Tibial artery (tissue), 4 donors: ENCODE results near the gene ZNF587B.
"Not testable (repeated sequence)": the region's sequence is repeated elsewhere in the genome, so short reads cannot be mapped to it uniquely, and the experiment has no call there.

Experiments
- DNase-seq, 2 donors: peaks; one replicate each; pipeline ENCODE4 v3.0.0-alpha.2; 2019
- H3K27ac ChIP-seq, 2 donors: fragments of 200-600 bp; sonication (generic) in 1 of 2; 1 replicate in 1 of 2; 2 replicates in 1 of 2; pipeline ENCODE4 v1.5.1; 2018 to 2019; ENCODE audit warnings: mild to moderate bottlenecking in 1 of 2
- H3K27me3 ChIP-seq, 2 donors: fragments of 200-600 bp; sonication (generic) in 1 of 2; one replicate each; pipeline versions ENCODE4 v1.5.1 to v1.6.0; 2016 to 2019
- H3K36me3 ChIP-seq, 3 donors: fragments of 200-600 bp; sonication (generic) in 2 of 3; one replicate each; pipeline ENCODE4 v1.5.1; 2016 to 2019; ENCODE audit warnings: mild to moderate bottlenecking in 2 of 3
- H3K4me1 ChIP-seq, 4 donors: fragments of 200-600 bp; sonication (generic) in 2 of 4; 1 replicate in 3 of 4; 2 replicates in 1 of 4; pipeline ENCODE4 v1.5.1; 2016 to 2019
- H3K4me3 ChIP-seq, 2 donors: fragments of 200-600 bp; sonication (generic) in 1 of 2; 1 replicate in 1 of 2; 2 replicates in 1 of 2; pipeline ENCODE4 v1.5.1; 2018 to 2019; ENCODE audit warnings: mild to moderate bottlenecking in 2 of 2
- H3K9me3 ChIP-seq, 3 donors: fragments of 200-600 bp; sonication (generic) in 1 of 3; one replicate each; pipeline ENCODE4 v1.5.1; 2016 to 2019
- CTCF ChIP-seq, 2 experiments: fragments of 200-600 bp in 1 of 2; fragments of 450-650 bp in 1 of 2; IDR thresholded peaks; one replicate each; pipeline ENCODE4 v1.5.1; 2017 to 2019; ENCODE audit warnings: antibody characterized with exemption in 2 of 2, mild to moderate bottlenecking in 1 of 2, moderate library complexity in 1 of 2
- intact Hi-C: fragments of 100-400 bp; cut with DNase I; formaldehyde crosslinking; loops from one replicate; pipeline ENCODE4 v1.15.0; 2023; ENCODE audit warnings: low total_unique reads

The ZNF587B gene

GRCh38 chr19:57830071-57830602 is at the start of gene ZNF587B:
TSS of gene ZNF587B (plus strand) at chr19:57830299. CDS start at chr19:57830529, 230 bp downstream.
- peak; percentile 53 to 78 for DNase-seq
- Histone ChIP-seq H3K27ac (peak within 1 kb of the TSS in 1 of 2 donors; percentile 60), H3K4me3 (peak within 1 kb of the TSS; percentile 47 to 55)

DNA sequence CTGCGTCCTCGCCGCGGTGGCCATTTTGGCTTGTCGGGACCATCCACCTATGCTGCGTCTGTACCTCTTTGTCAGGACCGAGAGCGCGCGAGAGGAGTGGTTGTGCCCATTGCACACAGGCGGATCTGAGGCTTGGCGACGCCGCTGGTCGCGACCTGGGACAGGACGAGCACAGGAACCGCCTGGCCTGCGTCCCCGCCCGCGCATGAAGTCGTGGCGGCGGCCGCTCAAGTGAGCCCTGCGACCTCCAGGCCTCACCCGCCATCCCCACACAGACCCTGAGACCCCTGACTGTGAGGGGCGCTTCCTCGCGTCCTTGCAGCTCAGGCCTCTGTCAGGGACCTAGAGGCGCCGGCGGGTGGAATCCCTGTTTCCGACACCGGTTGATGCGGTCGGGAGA is 43.8 kb upstream of the ZNF587B start:
- no peak for TF ChIP-seq CTCF (IDR thresholded peaks at IDR 0.05)
- H3K27me3 ChIP-seq, result no peaks in the 10 kb centered on the region
- no peaks in the 10 kb centered on the region for H3K4me1 ChIP-seq
- H3K4me3 ChIP-seq, result no peak overlapping the region
- DNase-seq, result no peak
- peaks cover 86 to 90% (median 87%) of the 10 kb centered on the region in 3 donors for H3K36me3 ChIP-seq
- peaks cover 5 to 96% (median 91%) of the 10 kb centered on the region in 3 donors for H3K9me3 ChIP-seq
- H3K27ac ChIP-seq, result no peak overlapping the region
- intact Hi-C loops, result no loop called here

More at GRCh38 chr19:57830071-57830602, at the start of gene ZNF587B:
- Histone ChIP-seq H3K27me3 (no peaks in the 10 kb centered on the region), H3K36me3 (peaks cover 0 to 9% (median 0%) of the 10 kb centered on the region in 3 donors), H3K9me3 (no peaks in the 10 kb centered on the region), H3K4me1 (peaks cover 0 to 5% (median 0%) of the 10 kb centered on the region in 4 donors)
- intact Hi-C loops, result no loop called here
- TF ChIP-seq CTCF (IDR thresholded peaks at IDR 0.05), result peak; percentile 18 to 27

- peaks cover 3 to 95% (median 88%) of the 10 kb centered on the region in 3 donors for H3K9me3 ChIP-seq
- intact Hi-C loops, result no loop called here
- H3K27ac ChIP-seq, result no peak overlapping the region
These were observed 43.2 kb upstream of the ZNF587B start for GRCh38 chr19:57786906-57787305.

DNA sequence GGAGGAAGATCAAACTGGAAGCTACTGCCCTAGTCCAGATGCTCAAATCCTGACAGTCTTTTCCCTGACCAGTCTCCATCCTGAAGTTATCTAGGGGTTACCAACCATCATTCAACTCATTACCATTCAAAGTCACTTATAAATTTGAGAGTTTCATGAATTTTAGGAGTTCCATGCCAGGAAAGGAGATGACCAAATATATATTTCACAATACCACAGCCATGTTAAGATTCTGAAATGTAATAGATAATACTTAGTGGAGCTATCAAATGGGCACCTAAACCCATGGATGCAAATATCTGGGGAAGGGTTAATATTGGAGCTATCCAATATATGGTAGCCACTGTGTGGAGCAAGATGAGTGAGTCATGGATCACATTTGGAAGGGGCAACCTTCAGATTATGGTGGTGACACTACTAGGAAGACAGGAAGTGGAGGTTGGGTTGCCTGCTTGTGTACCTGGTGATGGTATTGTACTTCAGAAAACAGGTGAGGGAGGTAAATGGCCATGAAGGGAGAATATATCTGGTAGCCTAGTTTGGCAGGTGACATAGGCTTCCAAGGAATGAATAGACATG is 41.9 kb upstream of the ZNF587B start:
- Histone ChIP-seq H3K27ac (no peak overlapping the region), H3K27me3 (no peaks in the 10 kb centered on the region), H3K36me3 (peaks cover 86 to 95% (median 93%) of the 10 kb centered on the region in 3 donors), H3K4me3 (no peak overlapping the region), H3K4me1 (no peaks in the 10 kb centered on the region), H3K9me3 (peaks cover 0 to 94% (median 86%) of the 10 kb centered on the region in 3 donors)
- intact Hi-C loops, result no loop called here
- DNase-seq, result no peak
- no peak for TF ChIP-seq CTCF (IDR thresholded peaks at IDR 0.05)

More at GRCh38 chr19:57786906-57787305, 43.2 kb upstream of the ZNF587B start:
- no peaks in the 10 kb centered on the region for H3K4me1 ChIP-seq
- peaks cover 86 to 89% (median 86%) of the 10 kb centered on the region in 3 donors for H3K36me3 ChIP-seq
- no peaks in the 10 kb centered on the region for H3K27me3 ChIP-seq
- DNase-seq, result no peak
- no peak for TF ChIP-seq CTCF (IDR thresholded peaks at IDR 0.05)
- H3K4me3 ChIP-seq, result no peak overlapping the region

- peaks cover 0 to 94% (median 84%) of the 10 kb centered on the region in 3 donors for H3K9me3 ChIP-seq
These were observed 40.8 kb upstream of the ZNF587B start for GRCh38 chr19:57789288-57789687.

GRCh38 chr19:57796580-57796979 is 33.5 kb upstream of the ZNF587B start:
- intact Hi-C loops, H3K4me1 ChIP-seq, H3K4me3 ChIP-seq, H3K27me3 ChIP-seq, DNase-seq, H3K27ac ChIP-seq: not testable (repeated sequence)
- H3K36me3 ChIP-seq, result peaks cover 37 to 56% (median 55%) of the 10 kb centered on the region in 3 donors
- peaks cover 0 to 49% (median 22%) of the 10 kb centered on the region in 3 donors for H3K9me3 ChIP-seq

More at GRCh38 chr19:57789288-57789687, 40.8 kb upstream of the ZNF587B start:
- Histone ChIP-seq H3K27me3 (no peaks in the 10 kb centered on the region), H3K36me3 (peaks cover 77 to 97% (median 94%) of the 10 kb centered on the region in 3 donors), H3K4me1 (no peaks in the 10 kb centered on the region), H3K4me3 (no peak overlapping the region), H3K27ac (no peak overlapping the region)
- no peak for TF ChIP-seq CTCF (IDR thresholded peaks at IDR 0.05)
- intact Hi-C loops, result no loop called here
- no peak for DNase-seq
